Measurements from ENCODE around the gene CELA1. TPM values are rescaled to one million over a fixed set of nuclear protein-coding genes. Genes with fewer than 3 reads are reported as not detected.

CELA1 gene
- total RNA-seq, 1 donor from 2014 or later: not detected

DNA sequence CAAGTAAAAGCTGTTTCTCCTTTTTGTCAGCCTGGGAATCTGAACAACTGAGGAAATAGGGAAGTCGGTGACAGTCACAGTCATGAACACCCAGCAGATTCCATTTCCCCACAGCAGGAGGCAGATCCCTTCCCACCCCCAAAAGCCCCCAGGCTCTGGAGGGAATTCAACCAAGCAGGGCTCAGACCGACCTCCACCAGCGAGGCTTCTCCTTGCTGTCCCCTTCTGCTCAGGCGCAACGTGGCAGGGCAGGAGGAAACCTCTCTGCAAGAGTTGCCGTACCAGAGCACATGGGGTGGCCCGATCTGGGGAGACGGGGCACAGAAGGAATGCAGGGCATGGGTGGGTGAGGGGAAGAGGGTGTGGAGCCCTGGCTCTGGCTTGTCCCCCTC lies 44.4 kb upstream of the CELA1 start:
- Histone ChIP-seq H3K36me3 (ENCODE audit: control insufficient read depth, insufficient read depth, low read length) (no peaks in the 10 kb centered on the region), H3K4me3 (ENCODE audit: low read depth, low read length) (peak overlapping the region; percentile 50), H3K27me3 (ENCODE audit: control insufficient read depth, insufficient read depth, low read length) (no peaks in the 10 kb centered on the region)
- no peak for DNase-seq (ENCODE audit: low read depth)
- TF ChIP-seq, protein P1, sequence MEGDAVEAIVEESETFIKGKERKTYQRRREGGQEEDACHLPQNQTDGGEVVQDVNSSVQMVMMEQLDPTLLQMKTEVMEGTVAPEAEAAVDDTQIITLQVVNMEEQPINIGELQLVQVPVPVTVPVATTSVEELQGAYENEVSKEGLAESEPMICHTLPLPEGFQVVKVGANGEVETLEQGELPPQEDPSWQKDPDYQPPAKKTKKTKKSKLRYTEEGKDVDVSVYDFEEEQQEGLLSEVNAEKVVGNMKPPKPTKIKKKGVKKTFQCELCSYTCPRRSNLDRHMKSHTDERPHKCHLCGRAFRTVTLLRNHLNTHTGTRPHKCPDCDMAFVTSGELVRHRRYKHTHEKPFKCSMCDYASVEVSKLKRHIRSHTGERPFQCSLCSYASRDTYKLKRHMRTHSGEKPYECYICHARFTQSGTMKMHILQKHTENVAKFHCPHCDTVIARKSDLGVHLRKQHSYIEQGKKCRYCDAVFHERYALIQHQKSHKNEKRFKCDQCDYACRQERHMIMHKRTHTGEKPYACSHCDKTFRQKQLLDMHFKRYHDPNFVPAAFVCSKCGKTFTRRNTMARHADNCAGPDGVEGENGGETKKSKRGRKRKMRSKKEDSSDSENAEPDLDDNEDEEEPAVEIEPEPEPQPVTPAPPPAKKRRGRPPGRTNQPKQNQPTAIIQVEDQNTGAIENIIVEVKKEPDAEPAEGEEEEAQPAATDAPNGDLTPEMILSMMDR (IDR thresholded peaks at IDR 0.05; ENCODE audit: insufficient read depth, low read length, poor library complexity, severe bottlenecking): no peak

DNA sequence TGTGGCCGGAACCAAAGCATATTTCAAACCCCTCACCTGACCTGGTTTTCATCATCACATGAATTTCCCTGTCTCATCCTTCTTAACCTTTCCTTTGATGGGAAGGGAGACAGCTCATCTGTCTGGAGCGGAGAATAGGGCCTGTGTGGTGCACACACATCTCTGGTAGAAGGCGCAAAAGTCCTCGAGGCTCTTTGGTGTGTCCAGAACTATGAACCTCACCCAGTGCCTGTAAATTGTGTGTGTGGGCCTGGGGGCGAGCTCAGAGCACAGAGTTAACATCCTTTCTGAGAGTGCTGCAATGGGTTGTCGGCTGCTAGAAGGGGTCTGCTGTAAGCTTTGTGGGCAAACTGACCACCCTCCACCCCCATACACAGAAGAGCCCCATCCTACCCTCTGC lies 44.0 kb upstream of the CELA1 start:
- TF ChIP-seq, protein P1 (IDR thresholded peaks at IDR 0.05; ENCODE audit: insufficient read depth, low read length, poor library complexity, severe bottlenecking): no peak
- H3K27me3 ChIP-seq (ENCODE audit: control insufficient read depth, insufficient read depth, low read length): no peaks in the 10 kb centered on the region
- no peak for DNase-seq (ENCODE audit: low read depth)
- H3K36me3 ChIP-seq (ENCODE audit: control insufficient read depth, insufficient read depth, low read length): no peaks in the 10 kb centered on the region
- no peak overlapping the region for H3K4me3 ChIP-seq (ENCODE audit: low read depth, low read length)

DNA sequence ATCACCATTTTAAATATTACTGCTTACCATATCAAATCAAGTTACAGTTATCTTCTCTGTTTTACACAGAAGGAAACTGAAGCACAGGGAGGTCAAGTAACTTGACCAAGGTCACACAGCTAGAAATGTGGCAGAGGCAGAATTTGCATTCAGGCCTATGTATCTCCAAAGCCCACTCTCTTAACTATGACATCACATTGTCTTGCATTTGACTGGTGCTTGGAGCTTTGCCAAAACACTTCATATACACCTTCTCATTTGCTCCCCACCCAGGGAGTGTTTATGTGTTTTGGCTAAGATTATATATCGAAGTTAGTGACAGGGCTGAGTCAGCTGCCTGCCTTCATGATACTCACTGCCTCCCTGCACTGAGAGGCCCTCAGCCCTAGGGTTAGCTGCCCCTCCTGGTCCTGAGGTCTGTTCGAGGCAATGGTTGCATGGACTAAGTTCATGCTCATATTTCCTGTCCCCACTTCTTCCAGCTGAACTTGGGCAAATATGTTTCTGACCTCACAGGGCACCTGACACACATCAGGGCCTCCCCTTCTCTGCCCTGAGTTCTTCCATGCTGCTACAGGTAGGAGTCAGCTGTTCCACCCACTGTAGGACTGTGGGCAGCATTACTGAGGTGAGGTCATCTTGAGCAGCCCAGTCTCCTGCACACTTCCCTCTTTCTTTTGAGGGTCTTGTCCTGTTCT lies 43.0 kb upstream of the CELA1 start:
- Histone ChIP-seq H3K27me3 (ENCODE audit: control insufficient read depth, insufficient read depth, low read length) (no peaks in the 10 kb centered on the region), H3K36me3 (ENCODE audit: control insufficient read depth, insufficient read depth, low read length) (no peaks in the 10 kb centered on the region), H3K4me3 (ENCODE audit: low read depth, low read length) (no peak overlapping the region)
- TF ChIP-seq, protein P1 (IDR thresholded peaks at IDR 0.05; ENCODE audit: insufficient read depth, low read length, poor library complexity, severe bottlenecking): no peak
- DNase-seq (ENCODE audit: low read depth): no peak

DNA sequence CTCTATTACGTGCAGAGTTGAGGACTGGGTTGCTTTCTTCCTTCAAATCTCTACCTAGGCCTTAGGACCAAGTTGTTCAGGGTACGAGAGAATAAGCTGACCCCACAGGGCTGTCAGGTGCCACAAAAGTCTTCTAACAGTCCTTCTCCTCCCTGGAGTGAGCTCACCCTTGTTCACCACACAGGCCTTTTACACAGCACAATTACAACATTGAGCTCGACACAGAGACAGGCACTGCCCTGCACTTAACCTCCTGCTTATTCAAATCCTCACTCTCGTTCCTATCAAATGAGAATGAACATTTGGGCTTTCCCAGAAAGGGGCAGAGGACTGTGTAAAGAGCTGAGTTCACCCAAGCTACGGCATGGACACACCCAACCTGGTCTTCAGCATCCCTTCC lies 42.4 kb upstream of the CELA1 start:
- TF ChIP-seq, protein P1 (IDR thresholded peaks at IDR 0.05; ENCODE audit: insufficient read depth, low read length, poor library complexity, severe bottlenecking): no peak
- Histone ChIP-seq H3K4me3 (ENCODE audit: low read depth, low read length) (no peak overlapping the region), H3K36me3 (ENCODE audit: control insufficient read depth, insufficient read depth, low read length) (no peaks in the 10 kb centered on the region), H3K27me3 (ENCODE audit: control insufficient read depth, insufficient read depth, low read length) (no peaks in the 10 kb centered on the region)
- DNase-seq (ENCODE audit: low read depth): no peak

DNA sequence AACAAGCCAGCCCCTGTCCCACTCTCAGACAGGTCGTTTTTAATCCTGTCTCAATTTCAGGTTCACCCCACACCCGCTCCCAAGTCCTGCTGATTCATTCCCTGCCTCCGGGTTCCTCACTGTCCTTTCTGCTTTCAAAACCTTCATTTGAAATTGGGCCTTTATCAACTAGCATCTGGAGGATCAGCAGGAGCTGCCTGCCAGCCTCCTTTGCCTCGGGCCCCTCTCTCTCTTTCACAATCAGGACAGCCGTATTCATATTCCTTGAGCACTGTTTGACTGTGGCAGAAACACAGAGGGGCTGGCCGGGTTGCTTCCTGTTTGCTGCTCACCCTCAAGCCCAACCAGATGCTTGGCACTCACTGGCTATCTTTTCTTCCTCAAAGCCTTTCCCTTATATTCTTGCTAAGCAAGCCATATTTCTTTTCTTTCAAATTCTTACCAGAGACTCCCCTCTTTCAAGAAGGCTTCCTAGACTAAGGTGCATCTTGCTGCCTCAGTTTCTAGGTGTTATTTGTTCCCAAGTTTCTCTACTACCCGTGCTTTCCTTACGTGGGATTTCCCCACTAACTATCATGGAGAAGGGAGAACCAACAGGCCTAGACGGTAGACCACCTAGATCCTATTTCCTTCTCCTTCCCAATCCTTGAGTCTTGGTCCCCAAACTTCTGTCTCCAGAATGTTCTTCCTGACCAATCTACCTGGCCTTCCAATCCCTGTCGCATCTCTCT lies 41.8 kb upstream of the CELA1 start:
- no peak for DNase-seq (ENCODE audit: low read depth)
- H3K27me3 ChIP-seq (ENCODE audit: control insufficient read depth, insufficient read depth, low read length): no peaks in the 10 kb centered on the region
- TF ChIP-seq, protein P1 (IDR thresholded peaks at IDR 0.05; ENCODE audit: insufficient read depth, low read length, poor library complexity, severe bottlenecking): no peak
- no peak overlapping the region for H3K4me3 ChIP-seq (ENCODE audit: low read depth, low read length)
- H3K36me3 ChIP-seq (ENCODE audit: control insufficient read depth, insufficient read depth, low read length): no peaks in the 10 kb centered on the region

Data from kidney epithelial cell (primary cell).